Frontal cortex (tissue), 1 donor: ENCODE data around the gene CDHR2. TPM values are rescaled to one million over a fixed set of nuclear protein-coding genes. Genes with fewer than 3 reads are reported as not detected.

Source experiments
- small RNA-seq: library from RNA; depleted of rRNA; stranded (forward); fragments of <200 nt; gene quantifications from one replicate; pipeline ENCODE3, GENCODE V24; 2014
- total RNA-seq: library from RNA; depleted of rRNA; stranded (reverse); fragments of >200 nt; gene quantifications from one replicate; pipeline ENCODE4 v1.2.3, GENCODE V29; 2014

The CDHR2 gene
- total RNA-seq, 1 donor from 2014 or later, result under 0.01 TPM

Small RNA genes within 50 kb of the gene (small RNA-seq; reads per million reads assigned to genes)
- gene MIR4281 (not detected), gene RF00019 (not detected), gene RN7SL684P (not detected)

Other genes with a start within 250 kb of the CDHR2 start
- 111 TPM for gene KIAA1191, start 187.6 kb upstream of the CDHR2 start, total RNA-seq
- 34.6 TPM for gene ARL10, start 183.9 kb upstream of the CDHR2 start, total RNA-seq
- 12.6 TPM for gene NOP16, start 160.7 kb upstream of the CDHR2 start, total RNA-seq
- gene HIGD2A, start 160.6 kb upstream of the CDHR2 start, total RNA-seq, result 27.7 TPM
- 71.3 TPM for gene CLTB, start 132.8 kb upstream of the CDHR2 start, total RNA-seq
- 33.4 TPM for gene FAF2, start 101.0 kb upstream of the CDHR2 start, total RNA-seq
- gene RNF44, start 11.9 kb upstream of the CDHR2 start, total RNA-seq, result 9.8 TPM
- 101 TPM for gene GPRIN1, start 60.8 kb downstream of the CDHR2 start, total RNA-seq
- 15.5 TPM for gene SNCB, start 81.2 kb downstream of the CDHR2 start, total RNA-seq
- gene EIF4E1B, start 81.3 kb downstream of the CDHR2 start, total RNA-seq, result under 0.01 TPM
- 21.2 TPM for gene TSPAN17, start 98.1 kb downstream of the CDHR2 start, total RNA-seq